Measurements from ENCODE around the gene IFIT1B. TPM values are rescaled to one million over a fixed set of nuclear protein-coding genes. Genes with fewer than 3 reads are reported as not detected.

Gene IFIT1B
- total and polyA plus RNA-seq, 2 of the 8 experiments (the other 6 are each of a cell fraction or from before 2014, with no cell fraction given) = not detected

DNA sequence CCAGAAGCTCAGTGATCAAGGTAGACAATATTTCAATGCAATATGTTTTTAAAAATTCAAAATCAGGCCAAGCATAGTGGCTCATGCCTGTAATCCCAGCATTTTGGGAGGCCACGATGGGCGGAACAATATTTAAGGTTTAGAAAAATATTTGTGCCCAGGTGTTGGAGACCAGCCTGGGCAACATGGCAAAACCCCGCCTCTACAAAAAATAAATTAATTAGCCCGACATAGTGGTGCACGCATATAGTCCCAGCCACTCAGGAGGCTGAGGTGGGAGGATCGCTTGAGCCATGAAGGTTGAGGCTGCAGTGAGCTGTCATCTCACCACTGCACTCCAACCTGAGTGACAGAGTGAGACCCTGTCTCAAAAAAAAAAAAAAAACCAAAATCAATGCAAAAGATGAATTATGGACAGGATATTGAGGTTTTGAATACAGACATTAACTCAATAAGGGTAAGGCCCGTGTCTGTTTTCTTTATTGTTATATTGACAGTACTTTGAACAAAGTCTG lies 35.6 kb downstream of the IFIT1B start (continued):
- TF ChIP-seq FOSL1 (IDR thresholded peaks at IDR 0.05; ENCODE audit: insufficient read depth, low read depth, low read length) = no peak
- TF ChIP-seq, protein P1, sequence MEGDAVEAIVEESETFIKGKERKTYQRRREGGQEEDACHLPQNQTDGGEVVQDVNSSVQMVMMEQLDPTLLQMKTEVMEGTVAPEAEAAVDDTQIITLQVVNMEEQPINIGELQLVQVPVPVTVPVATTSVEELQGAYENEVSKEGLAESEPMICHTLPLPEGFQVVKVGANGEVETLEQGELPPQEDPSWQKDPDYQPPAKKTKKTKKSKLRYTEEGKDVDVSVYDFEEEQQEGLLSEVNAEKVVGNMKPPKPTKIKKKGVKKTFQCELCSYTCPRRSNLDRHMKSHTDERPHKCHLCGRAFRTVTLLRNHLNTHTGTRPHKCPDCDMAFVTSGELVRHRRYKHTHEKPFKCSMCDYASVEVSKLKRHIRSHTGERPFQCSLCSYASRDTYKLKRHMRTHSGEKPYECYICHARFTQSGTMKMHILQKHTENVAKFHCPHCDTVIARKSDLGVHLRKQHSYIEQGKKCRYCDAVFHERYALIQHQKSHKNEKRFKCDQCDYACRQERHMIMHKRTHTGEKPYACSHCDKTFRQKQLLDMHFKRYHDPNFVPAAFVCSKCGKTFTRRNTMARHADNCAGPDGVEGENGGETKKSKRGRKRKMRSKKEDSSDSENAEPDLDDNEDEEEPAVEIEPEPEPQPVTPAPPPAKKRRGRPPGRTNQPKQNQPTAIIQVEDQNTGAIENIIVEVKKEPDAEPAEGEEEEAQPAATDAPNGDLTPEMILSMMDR (IDR thresholded peaks at IDR 0.05; ENCODE audit: control extremely low read depth in 1 of 3, insufficient read depth in 1 of 3, low read depth in 1 of 3, low read length in 3 of 3) = no peak

All from H1 (cell line).